ENCODE data around the gene TVP23C. TPM values are rescaled to one million over a fixed set of nuclear protein-coding genes. Genes with fewer than 3 reads are reported as not detected.

Gene TVP23C
- total RNA-seq, 1 experiment from 2014 or later = 7.4 TPM

DNA sequence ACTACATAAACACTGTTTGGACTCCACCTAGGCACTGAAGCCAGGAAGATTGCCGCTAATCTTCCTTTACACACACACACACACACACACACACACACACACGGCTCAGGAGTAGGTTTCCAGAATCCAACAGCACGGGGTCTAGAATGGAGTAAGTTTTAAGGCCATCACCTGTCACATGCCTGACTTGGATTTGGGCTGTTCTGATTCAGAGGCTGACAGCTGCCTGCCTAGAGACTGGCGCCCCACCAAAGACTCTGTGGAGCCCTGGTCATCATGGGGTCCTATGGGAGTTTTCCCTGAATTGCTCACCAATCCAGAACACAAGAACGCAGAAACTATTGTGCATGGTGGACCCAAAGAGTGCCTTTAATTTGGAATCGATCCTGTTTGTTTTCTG, 106.8 kb downstream of the TVP23C start:
- no peak for DNase-seq (ENCODE audit: low spot score)
- Histone ChIP-seq H3K36me3 (ENCODE audit: insufficient read depth, low read length, poor library complexity, severe bottlenecking) (no peaks in the 10 kb centered on the region), H3K27ac (ENCODE audit: low read depth, low read length, poor library complexity, severe bottlenecking) (no peak overlapping the region), H3K9me3 (ENCODE audit: low read depth, low read length, poor library complexity, severe bottlenecking) (no peaks in the 10 kb centered on the region), H3K27me3 (replicated peaks; ENCODE audit: insufficient read depth, low read depth, low read length, poor library complexity) (no peaks in the 10 kb centered on the region), H3K4me3 (ENCODE audit: low read depth, low read length, poor library complexity, severe bottlenecking) (no peak overlapping the region), H3K4me1 (ENCODE audit: insufficient read depth, low read length, poor library complexity, severe bottlenecking) (no peaks in the 10 kb centered on the region)
- no peak for TF ChIP-seq EZH2 (IDR thresholded peaks at IDR 0.05; ENCODE audit: borderline replicate concordance, low read depth, low read length, poor library complexity, severe bottlenecking)
- TF ChIP-seq, protein P1, sequence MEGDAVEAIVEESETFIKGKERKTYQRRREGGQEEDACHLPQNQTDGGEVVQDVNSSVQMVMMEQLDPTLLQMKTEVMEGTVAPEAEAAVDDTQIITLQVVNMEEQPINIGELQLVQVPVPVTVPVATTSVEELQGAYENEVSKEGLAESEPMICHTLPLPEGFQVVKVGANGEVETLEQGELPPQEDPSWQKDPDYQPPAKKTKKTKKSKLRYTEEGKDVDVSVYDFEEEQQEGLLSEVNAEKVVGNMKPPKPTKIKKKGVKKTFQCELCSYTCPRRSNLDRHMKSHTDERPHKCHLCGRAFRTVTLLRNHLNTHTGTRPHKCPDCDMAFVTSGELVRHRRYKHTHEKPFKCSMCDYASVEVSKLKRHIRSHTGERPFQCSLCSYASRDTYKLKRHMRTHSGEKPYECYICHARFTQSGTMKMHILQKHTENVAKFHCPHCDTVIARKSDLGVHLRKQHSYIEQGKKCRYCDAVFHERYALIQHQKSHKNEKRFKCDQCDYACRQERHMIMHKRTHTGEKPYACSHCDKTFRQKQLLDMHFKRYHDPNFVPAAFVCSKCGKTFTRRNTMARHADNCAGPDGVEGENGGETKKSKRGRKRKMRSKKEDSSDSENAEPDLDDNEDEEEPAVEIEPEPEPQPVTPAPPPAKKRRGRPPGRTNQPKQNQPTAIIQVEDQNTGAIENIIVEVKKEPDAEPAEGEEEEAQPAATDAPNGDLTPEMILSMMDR (conservative IDR thresholded peaks at IDR 0.05; ENCODE audit: low read depth, low read length) = no peak
- no TSS peak for BruUV-seq (replicated peaks)
- POLR2A ChIA-PET (ENCODE audit: low non-redundant PET) = no interaction called here
- CTCF ChIA-PET = no interaction called here
- intact Hi-C loops (cut with micrococcal nuclease; ENCODE audit: unreplicated experiment) = no loop called here

DNA sequence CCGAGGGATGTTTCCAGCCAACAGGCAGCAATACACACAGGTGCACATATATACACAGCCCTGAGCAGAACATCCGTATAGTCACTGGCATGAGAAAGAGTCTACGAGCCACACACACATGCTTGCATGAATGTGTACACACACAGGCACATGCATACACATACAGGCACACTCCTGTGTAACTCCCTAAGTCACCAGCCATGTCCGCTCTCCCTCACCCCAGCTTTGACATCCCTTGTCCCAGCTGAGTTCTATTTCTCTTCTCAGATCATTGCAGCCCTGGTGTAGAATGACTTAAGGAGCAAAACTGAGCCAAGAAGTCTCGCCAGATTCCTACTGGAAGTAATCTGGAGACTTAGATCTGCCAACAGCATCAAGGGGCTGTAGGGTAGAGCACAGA, 108.9 kb downstream of the TVP23C start:
- no peaks in the 10 kb centered on the region for H3K36me3 ChIP-seq (ENCODE audit: insufficient read depth, low read length, poor library complexity, severe bottlenecking)
- H3K4me1 ChIP-seq (ENCODE audit: insufficient read depth, low read length, poor library complexity, severe bottlenecking) = no peaks in the 10 kb centered on the region
- intact Hi-C loops (cut with micrococcal nuclease; ENCODE audit: unreplicated experiment) = no loop called here
- no peak for DNase-seq (ENCODE audit: low spot score)
- no peaks in the 10 kb centered on the region for H3K27me3 ChIP-seq (replicated peaks; ENCODE audit: insufficient read depth, low read depth, low read length, poor library complexity)
- H3K9me3 ChIP-seq (ENCODE audit: low read depth, low read length, poor library complexity, severe bottlenecking) = no peaks in the 10 kb centered on the region
- no TSS peak for BruUV-seq (replicated peaks)
- POLR2A ChIA-PET (ENCODE audit: low non-redundant PET) = no interaction called here
- no peak overlapping the region for H3K4me3 ChIP-seq (ENCODE audit: low read depth, low read length, poor library complexity, severe bottlenecking)
- CTCF ChIA-PET = no interaction called here
- TF ChIP-seq, protein P1 (conservative IDR thresholded peaks at IDR 0.05; ENCODE audit: low read depth, low read length) = no peak
- no peak for TF ChIP-seq EZH2 (IDR thresholded peaks at IDR 0.05; ENCODE audit: borderline replicate concordance, low read depth, low read length, poor library complexity, severe bottlenecking)
- no peak overlapping the region for H3K27ac ChIP-seq (ENCODE audit: low read depth, low read length, poor library complexity, severe bottlenecking)

GRCh38 chr17:15453782-15454181, 109.5 kb downstream of the TVP23C start:
- Histone ChIP-seq H3K9me3 (ENCODE audit: low read depth, low read length, poor library complexity, severe bottlenecking) (no peaks in the 10 kb centered on the region), H3K27me3 (replicated peaks; ENCODE audit: insufficient read depth, low read depth, low read length, poor library complexity) (no peaks in the 10 kb centered on the region), H3K4me1 (ENCODE audit: insufficient read depth, low read length, poor library complexity, severe bottlenecking) (no peaks in the 10 kb centered on the region), H3K27ac (ENCODE audit: low read depth, low read length, poor library complexity, severe bottlenecking) (no peak overlapping the region), H3K4me3 (ENCODE audit: low read depth, low read length, poor library complexity, severe bottlenecking) (no peak overlapping the region), H3K36me3 (ENCODE audit: insufficient read depth, low read length, poor library complexity, severe bottlenecking) (no peaks in the 10 kb centered on the region)
- CTCF ChIA-PET = no interaction called here
- no peak for DNase-seq (ENCODE audit: low spot score)
- POLR2A ChIA-PET (ENCODE audit: low non-redundant PET) = no interaction called here
- no TSS peak for BruUV-seq (replicated peaks)
- TF ChIP-seq EZH2 (IDR thresholded peaks at IDR 0.05; ENCODE audit: borderline replicate concordance, low read depth, low read length, poor library complexity, severe bottlenecking) = no peak
- TF ChIP-seq, protein P1 (conservative IDR thresholded peaks at IDR 0.05; ENCODE audit: low read depth, low read length) = no peak
- intact Hi-C loops (cut with micrococcal nuclease; ENCODE audit: unreplicated experiment) = no loop called here
